Heart right ventricle (tissue), 16 donors: Measurements from ENCODE around the gene ANKRD13B. TPM values are rescaled to one million over a fixed set of nuclear protein-coding genes. Genes with fewer than 3 reads are reported as not detected.
"Not testable (repeated sequence)": the region's sequence is repeated elsewhere in the genome, so short reads cannot be mapped to it uniquely, and the experiment has no call there.

Experiments
- ATAC-seq, 8 donors: fragments of 200-7000 bp; cut with Tn5 transposase; one replicate each; pipeline ENCODE4 v1.9.1; 2020; ENCODE audit warnings: mild to moderate bottlenecking in 8 of 8, moderate library complexity in 8 of 8, moderate number of reproducible peaks in 1 of 8
- DNase-seq, 2 donors: peaks; one replicate each; pipeline ENCODE4 v3.0.0-alpha.2; 2020
- H3K27ac ChIP-seq, 10 donors: fragments of 200-600 bp; sonication (generic) in 2 of 10; one replicate each; pipeline versions ENCODE4 v1.5.0 to v1.8.0; 2020 to 2022; ENCODE audit warnings: mild to moderate bottlenecking in 3 of 10
- H3K27me3 ChIP-seq, 7 donors: fragments of 200-600 bp; one replicate each; pipeline ENCODE4 v1.8.0; 2021 to 2022; ENCODE audit warnings: mild to moderate bottlenecking in 2 of 7
- H3K36me3 ChIP-seq, 9 donors: fragments of 200-600 bp; sonication (generic) in 1 of 9; one replicate each; pipeline versions ENCODE4 v1.5.0 to v1.8.0; 2020 to 2022; ENCODE audit warnings: mild to moderate bottlenecking in 2 of 9
- H3K4me1 ChIP-seq, 9 donors: fragments of 200-600 bp; sonication (generic) in 1 of 9; one replicate each; pipeline versions ENCODE4 v1.5.0 to v1.8.0; 2020 to 2022; ENCODE audit warnings: mild to moderate bottlenecking in 4 of 9
- H3K4me3 ChIP-seq, 10 donors: fragments of 200-600 bp; sonication (generic) in 2 of 10; one replicate each; pipeline versions ENCODE4 v1.5.0 to v1.8.0; 2020 to 2022; ENCODE audit warnings: mild to moderate bottlenecking in 7 of 10, moderate library complexity in 2 of 10
- H3K9me3 ChIP-seq, 11 donors: fragments of 200-600 bp in 10 of 11; sonication (generic) in 2 of 11; one replicate each; pipeline versions ENCODE4 v1.5.0 to v1.8.0; 2013 to 2022; ENCODE audit warnings: mild to moderate bottlenecking in 2 of 11, control low read depth in 1 of 11, moderate library complexity in 1 of 11
- CTCF ChIP-seq, 9 donors: fragments of 200-600 bp; sonication (generic) in 2 of 9; IDR thresholded peaks; one replicate each; pipeline versions ENCODE4 v1.5.0 to v1.8.0; 2021 to 2022; ENCODE audit warnings: antibody characterized with exemption in 9 of 9, mild to moderate bottlenecking in 5 of 9, moderate library complexity in 1 of 9
- WGBS, 2 donors: extraction: QIAGEN DNeasy Blood & Tissue Kit; methylation state at CpG; one replicate each; pipeline ENCODE4 v1.1.7; 2013; ENCODE audit warnings: inconsistent platforms in 1 of 2; 5-methylcytosine and 5-hydroxymethylcytosine counted together
- intact Hi-C, 10 donors: fragments of 100-400 bp; cut with DNase I; formaldehyde crosslinking; loops; one replicate each; pipeline versions ENCODE4 v1.11.1 to v1.14.2; 2022
- polyA plus RNA-seq, 2 donors: library from polyadenylated mRNA; stranded (reverse); fragments of 200-250 nt; gene quantifications; one replicate each; pipeline ENCODE4 v1.2.3, GENCODE V29; 2013
- total RNA-seq, 10 donors: library from RNA; stranded (reverse); fragmentation: NEBNext Ultra II Directional in 3 of 10; extraction: Animal tissue kit (Norgen Biotek cat#: 25700) in 3 of 10; gene quantifications; one replicate each; pipeline versions ENCODE4 v1.2.1 to v1.2.4, GENCODE V29; 2021 to 2023
- donor health status: Arrhythmogenic right ventricular cardiomyopathy.
- donor health status: ischemic (EF 13 %, LVEDD 7.1; RV severe dilation, severe dysfunction).
- donor health status: healthy with polysubstance abuse.
- donor health status: DM: no; HTN: yes; CAD: no.
- donor health status: DM: no; HTN: no; CAD: no.
- donor health status: ischemic (EF 25% LVEDD 6.9; RV normal size, moderate dysfunction).
- donor health status: ischemic (EF 25% LVEDD 5.7; RV mildly dilated, moderate dysfunction).
- donor health status: healthy.
- donor health status: DM: yes; HTN: yes; CAD: no.
- donor health status: Ischemic cardiomyopathy.
- donor health status: ischemic (EF 35%, LVEDD 5.7; RV mildly dilated, moderate dysfunction).
- donor health status: nonischemic (EF 11% LVEDD 7.7; RV severe dilation, severe dysfunction).
- donor health status: DM: yes; HTN: yes; CAD: no.
- donor health status: PGD.
- donor health status: ischemic (EF 29% LVEDD 5.4; RV normal size, mild dysfunction).
- donor health status: nonischemic (EF 23%, LVEDD 6.1; RV moderate dilation, normal function).

The ANKRD13B gene
- total and polyA plus RNA-seq, 12 donors: 2.5 to 9.7 (median 5.7) TPM

- no peak for DNase-seq
- no peak for TF ChIP-seq CTCF (IDR thresholded peaks at IDR 0.05)
- Histone ChIP-seq H3K27me3 (no peaks in the 10 kb centered on the region), H3K4me3 (no peak overlapping the region), H3K36me3 (peaks cover 0 to 25% (median 7%) of the 10 kb centered on the region in 9 donors), H3K9me3 (no peaks in the 10 kb centered on the region), H3K4me1 (peaks cover 0 to 14% (median 5%) of the 10 kb centered on the region in 9 donors), H3K27ac (no peak overlapping the region)
- peak in 1 of 8 donors; percentile 33 for ATAC-seq
- intact Hi-C loops: no loop called here
- WGBS, 2 donors: 29 to 33% methylated on average over 5 of the region's 5 CpGs
These were observed 43.6 kb upstream of the ANKRD13B start for GRCh38 chr17:29549177-29549923.

DNA sequence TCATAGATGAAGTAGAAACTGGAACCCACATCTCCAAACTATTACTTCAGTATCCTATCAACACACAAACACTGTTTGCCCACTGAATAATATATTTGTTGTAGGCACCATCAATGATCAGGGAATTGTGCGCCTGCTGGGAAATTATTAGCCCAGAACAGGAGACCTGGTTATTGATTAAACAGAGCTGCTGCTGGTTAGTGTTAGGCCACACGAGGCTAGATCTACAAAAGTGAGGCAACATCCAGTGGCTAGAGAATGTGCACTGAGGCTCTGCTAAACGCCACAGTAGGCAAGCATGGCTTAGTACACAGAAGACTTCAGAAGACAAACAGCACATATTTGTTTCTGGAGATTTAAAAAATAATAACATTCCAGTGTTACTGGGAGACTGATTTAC lies 37.1 kb upstream of the ANKRD13B start:
- Histone ChIP-seq H3K27ac (no peak overlapping the region), H3K9me3 (no peaks in the 10 kb centered on the region), H3K4me1 (peaks cover 0 to 14% (median 0%) of the 10 kb centered on the region in 9 donors), H3K27me3 (no peaks in the 10 kb centered on the region), H3K4me3 (no peak overlapping the region), H3K36me3 (no peaks in the 10 kb centered on the region)
- no peak for TF ChIP-seq CTCF (IDR thresholded peaks at IDR 0.05)
- intact Hi-C loops: no loop called here
- DNase-seq (no peak), ATAC-seq (no peak)
- 80 to 89% methylated on average over 3 of the region's 3 CpGs for WGBS, 2 donors

DNA sequence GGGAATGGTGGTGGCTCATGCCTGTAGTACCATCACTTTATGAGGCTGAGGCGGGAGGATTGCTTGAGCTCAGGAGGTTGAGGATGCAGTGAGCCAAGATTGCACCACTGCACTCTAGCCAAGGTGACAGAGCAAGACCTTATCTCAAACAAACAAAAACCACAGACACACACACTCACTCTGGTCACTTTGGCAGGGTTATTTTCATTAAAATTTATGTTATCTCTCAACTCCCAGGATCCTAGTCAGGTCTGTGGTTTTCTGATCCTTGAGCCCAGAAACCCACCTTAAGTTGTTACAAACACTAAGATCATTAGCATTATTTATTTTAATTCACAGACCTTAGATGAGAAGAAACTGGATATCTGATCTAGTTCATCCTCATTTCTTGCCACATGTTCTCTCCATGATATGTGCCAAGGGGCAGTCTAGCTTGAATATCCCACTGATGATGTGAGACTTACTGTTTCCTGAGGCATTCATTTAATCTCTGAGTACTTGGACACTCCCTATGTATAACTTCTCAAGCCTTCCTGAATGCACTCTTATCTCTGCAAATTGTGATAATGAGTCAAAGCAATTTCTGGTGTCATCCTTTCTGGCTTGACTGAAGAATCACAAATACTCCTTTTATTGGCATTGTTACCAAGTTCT lies 35.7 kb upstream of the ANKRD13B start:
- H3K4me1 ChIP-seq: peaks cover 0 to 28% (median 9%) of the 10 kb centered on the region in 9 donors
- H3K36me3 ChIP-seq: peaks cover 0 to 4% (median 0%) of the 10 kb centered on the region in 9 donors
- intact Hi-C loops: no loop called here
- no peak for TF ChIP-seq CTCF (IDR thresholded peaks at IDR 0.05)
- no peak for DNase-seq
- H3K27ac ChIP-seq: no peak overlapping the region
- no peak for ATAC-seq
- no peak overlapping the region for H3K4me3 ChIP-seq
- no peaks in the 10 kb centered on the region for H3K27me3 ChIP-seq
- H3K9me3 ChIP-seq: no peaks in the 10 kb centered on the region
- whole genome bisulfite sequencing, 2 donors: 96 to 98% methylated on average over 1 of the region's 1 CpG

GRCh38 chr17:29557739-29558116 lies 35.2 kb upstream of the ANKRD13B start:
- no peak overlapping the region for H3K4me3 ChIP-seq

GRCh38 chr17:29558139-29558538 lies 34.8 kb upstream of the ANKRD13B start:
- H3K9me3 ChIP-seq, H3K27ac ChIP-seq, H3K36me3 ChIP-seq, H3K4me3 ChIP-seq, ATAC-seq, intact Hi-C loops, DNase-seq, H3K27me3 ChIP-seq: not testable (repeated sequence)
- peaks cover 0 to 34% (median 12%) of the 10 kb centered on the region in 9 donors for H3K4me1 ChIP-seq
- 95 to 98% methylated on average over 5 of the region's 5 CpGs for WGBS, 2 donors

More at GRCh38 chr17:29557739-29558116, 35.2 kb upstream of the ANKRD13B start:
- ATAC-seq (no peak), DNase-seq (no peak)
- Histone ChIP-seq H3K27me3 (no peaks in the 10 kb centered on the region), H3K27ac (no peak overlapping the region), H3K9me3 (no peaks in the 10 kb centered on the region), H3K4me1 (peaks cover 0 to 33% (median 12%) of the 10 kb centered on the region in 9 donors), H3K36me3 (peaks cover 0 to 9% (median 0%) of the 10 kb centered on the region in 9 donors)
- intact Hi-C loops: no loop called here
- TF ChIP-seq CTCF (IDR thresholded peaks at IDR 0.05): no peak
